Adrenal gland (tissue), 12 donors: ENCODE measurements around the gene LEPROT. TPM values are rescaled to one million over a fixed set of nuclear protein-coding genes. Genes with fewer than 3 reads are reported as not detected.
"Not testable (repeated sequence)": the region's sequence is repeated elsewhere in the genome, so short reads cannot be mapped to it uniquely, and the experiment has no call there.

Source experiments
- DNase-seq, 7 donors: peaks; one replicate each; pipeline ENCODE4 v3.0.0-alpha.2; 2019 to 2020
- H3K27ac ChIP-seq, 5 donors: fragments of 200-600 bp; sonication (generic) in 4 of 5; 1 replicate in 3 of 5; 2 replicates in 2 of 5; pipeline versions ENCODE4 v1.5.1 to v1.8.0; 2016 to 2020; ENCODE audit warnings: mild to moderate bottlenecking in 1 of 5
- H3K27me3 ChIP-seq: fragments of 200-600 bp; 2 replicates; pipeline ENCODE4 v1.8.0; 2021
- H3K36me3 ChIP-seq, 2 donors: fragments of 200-600 bp; replicated peaks in 1 of 2; 1 replicate in 1 of 2; 2 replicates in 1 of 2; pipeline versions ENCODE4 v1.5.1 to v1.8.0; 2018 to 2022
- H3K4me1 ChIP-seq, 2 donors: fragments of 200-600 bp; replicated peaks in 1 of 2; 1 replicate in 1 of 2; 2 replicates in 1 of 2; pipeline versions ENCODE4 v1.5.1 to v1.8.0; 2018 to 2021
- H3K4me3 ChIP-seq, 4 donors: fragments of 200-600 bp; sonication (generic) in 3 of 4; one replicate each; pipeline ENCODE4 v1.5.1; 2016 to 2018
- H3K9me3 ChIP-seq, 3 donors: fragments of 200-600 bp; sonication (generic) in 1 of 3; replicated peaks in 1 of 3; 1 replicate in 2 of 3; 2 replicates in 1 of 3; pipeline versions ENCODE4 v1.5.1 to v1.8.0; 2016 to 2021
- POLR2A ChIP-seq, 2 donors: fragments of 450-650 bp; IDR thresholded peaks; one replicate each; pipeline ENCODE4 v1.6.1; 2017; ENCODE audit warnings: antibody characterized with exemption in 2 of 2, mild to moderate bottlenecking in 2 of 2, moderate library complexity in 1 of 2
- WGBS, 4 donors: extraction: QIAGEN DNeasy Blood & Tissue Kit in 2 of 4; methylation state at CpG; one replicate each; pipeline versions ENCODE4 v1.1.5 to v1.1.7; 2013 to 2017; 5-methylcytosine and 5-hydroxymethylcytosine counted together
- intact Hi-C, 2 donors: fragments of 100-400 bp; cut with DNase I; formaldehyde crosslinking; loops; one replicate each; pipeline versions ENCODE4 v1.14.1 to v1.15.0; 2022 to 2023
- polyA plus RNA-seq, 3 donors: library from polyadenylated mRNA; stranded (reverse); fragments of 200-250 nt in 2 of 3; fragments of 350-450 nt in 1 of 3; fragmentation: Illumina TruSeq in 1 of 3; extraction: RNeasy Lipid Tissue Mini Kit (QIAGEN cat#74804) in 1 of 3; gene quantifications; one replicate each; pipeline ENCODE4 v1.2.3, GENCODE V29; 2013 to 2014
- total RNA-seq, 9 donors: library from RNA; depleted of rRNA in 4 of 9; stranded (reverse); fragments of >200 nt in 4 of 9; fragments of 120-200 nt in 1 of 9; fragmentation: NEBNext Ultra II Directional in 1 of 9; extraction: Animal tissue kit (Norgen Biotek cat#: 25700) in 1 of 9; gene quantifications; one replicate each; pipeline versions ENCODE4 v1.1.0 to v1.2.4, GENCODE V29; 2013 to 2023
- TF ChIP-seq, protein P1 (sequence below), 6 experiments: fragments of 450-650 bp in 4 of 6; fragments of 200-600 bp in 2 of 6; sonication (generic) in 1 of 6; IDR thresholded peaks; 1 replicate in 5 of 6; 2 replicates in 1 of 6; pipeline versions ENCODE4 v1.5.1 to v1.8.0; 2016 to 2021; ENCODE audit warnings: antibody characterized with exemption in 6 of 6, mild to moderate bottlenecking in 2 of 6, moderate library complexity in 1 of 6
- donor health status: healthy with polysubstance abuse.
- donor health status: Bipolar disorder and iron deficiency.
- donor health status: DM: yes; HTN: yes; CAD: no.
- donor health status: DM: no; HTN: no; CAD: no.
- donor health status: DM: no; HTN: no; CAD: no.
- donor health status: DM: yes; HTN: yes; CAD: no.

The LEPROT gene
- total and polyA plus RNA-seq, 12 donors: 35.4 to 155 (median 93.1) TPM

DNA sequence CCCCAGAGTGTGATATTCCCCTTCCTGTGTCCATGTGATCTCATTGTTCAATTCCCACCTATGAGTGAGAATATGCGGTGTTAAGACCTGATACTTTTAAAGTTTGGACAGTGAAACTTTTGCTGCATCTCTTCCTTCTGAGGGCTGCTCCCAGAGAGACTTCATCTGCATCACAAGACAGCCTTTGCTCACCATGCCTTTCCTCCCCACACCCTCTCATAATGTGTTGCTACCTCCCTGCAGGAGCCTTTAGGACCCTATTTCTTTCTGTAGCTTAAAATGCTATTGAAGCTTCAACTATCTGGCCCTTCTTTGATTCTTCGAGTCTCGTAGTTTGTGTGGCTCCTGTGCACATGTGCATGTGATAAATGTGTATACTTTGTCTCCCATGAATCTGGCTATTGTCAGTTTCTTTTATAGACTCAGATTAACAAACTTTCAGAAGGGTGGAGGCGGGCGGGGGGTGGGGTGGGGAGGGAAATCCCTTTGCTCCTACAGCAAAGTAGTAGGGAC, 23.7 kb downstream of the LEPROT start:
- WGBS, 4 donors: 84 to 92% (median 88%) methylated on average over 4 to 5 of the region's 5 CpGs
- Histone ChIP-seq H3K4me1 (peaks cover 0 to 9% of the 10 kb centered on the region in 2 donors), H3K27ac (no peak overlapping the region), H3K9me3 (no peaks in the 10 kb centered on the region), H3K36me3 (no peaks in the 10 kb centered on the region), H3K27me3 (no peaks in the 10 kb centered on the region), H3K4me3 (no peak overlapping the region)
- TF ChIP-seq POLR2A (IDR thresholded peaks at IDR 0.05): no peak
- TF ChIP-seq, protein P1, sequence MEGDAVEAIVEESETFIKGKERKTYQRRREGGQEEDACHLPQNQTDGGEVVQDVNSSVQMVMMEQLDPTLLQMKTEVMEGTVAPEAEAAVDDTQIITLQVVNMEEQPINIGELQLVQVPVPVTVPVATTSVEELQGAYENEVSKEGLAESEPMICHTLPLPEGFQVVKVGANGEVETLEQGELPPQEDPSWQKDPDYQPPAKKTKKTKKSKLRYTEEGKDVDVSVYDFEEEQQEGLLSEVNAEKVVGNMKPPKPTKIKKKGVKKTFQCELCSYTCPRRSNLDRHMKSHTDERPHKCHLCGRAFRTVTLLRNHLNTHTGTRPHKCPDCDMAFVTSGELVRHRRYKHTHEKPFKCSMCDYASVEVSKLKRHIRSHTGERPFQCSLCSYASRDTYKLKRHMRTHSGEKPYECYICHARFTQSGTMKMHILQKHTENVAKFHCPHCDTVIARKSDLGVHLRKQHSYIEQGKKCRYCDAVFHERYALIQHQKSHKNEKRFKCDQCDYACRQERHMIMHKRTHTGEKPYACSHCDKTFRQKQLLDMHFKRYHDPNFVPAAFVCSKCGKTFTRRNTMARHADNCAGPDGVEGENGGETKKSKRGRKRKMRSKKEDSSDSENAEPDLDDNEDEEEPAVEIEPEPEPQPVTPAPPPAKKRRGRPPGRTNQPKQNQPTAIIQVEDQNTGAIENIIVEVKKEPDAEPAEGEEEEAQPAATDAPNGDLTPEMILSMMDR (IDR thresholded peaks at IDR 0.05): no peak
- no peak for DNase-seq
- intact Hi-C loops: no loop called here

DNA sequence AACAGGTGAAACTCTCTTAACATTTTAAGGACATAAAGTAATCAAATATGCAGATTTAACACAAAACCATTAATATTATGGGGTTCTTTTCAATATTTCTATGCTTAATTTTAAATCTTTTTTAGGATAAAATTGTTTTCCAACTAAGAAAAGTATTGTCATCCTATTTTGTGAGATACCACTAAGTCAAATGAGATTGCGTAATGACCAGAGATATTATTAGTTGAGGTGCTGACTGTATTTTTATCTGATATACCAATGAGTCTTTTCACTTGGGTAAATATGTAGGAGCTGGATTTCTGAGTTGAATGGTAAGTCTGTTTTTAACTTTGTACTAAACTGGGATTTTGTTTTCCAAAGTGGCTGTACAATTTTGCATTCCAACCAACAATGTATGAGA, 25.4 kb downstream of the LEPROT start:
- intact Hi-C loops: no loop called here
- no peak overlapping the region for H3K27ac ChIP-seq
- TF ChIP-seq POLR2A (IDR thresholded peaks at IDR 0.05): no peak
- TF ChIP-seq, protein P1 (IDR thresholded peaks at IDR 0.05): no peak
- 96 to 100% (median 98%) methylated on average over 1 of the region's 1 CpG for WGBS, 4 donors
- no peak for DNase-seq
- H3K9me3 ChIP-seq: no peaks in the 10 kb centered on the region
- H3K36me3 ChIP-seq: no peaks in the 10 kb centered on the region
- no peaks in the 10 kb centered on the region for H3K27me3 ChIP-seq
- peaks cover 0 to 4% of the 10 kb centered on the region in 2 donors for H3K4me1 ChIP-seq
- H3K4me3 ChIP-seq: no peak overlapping the region

DNA sequence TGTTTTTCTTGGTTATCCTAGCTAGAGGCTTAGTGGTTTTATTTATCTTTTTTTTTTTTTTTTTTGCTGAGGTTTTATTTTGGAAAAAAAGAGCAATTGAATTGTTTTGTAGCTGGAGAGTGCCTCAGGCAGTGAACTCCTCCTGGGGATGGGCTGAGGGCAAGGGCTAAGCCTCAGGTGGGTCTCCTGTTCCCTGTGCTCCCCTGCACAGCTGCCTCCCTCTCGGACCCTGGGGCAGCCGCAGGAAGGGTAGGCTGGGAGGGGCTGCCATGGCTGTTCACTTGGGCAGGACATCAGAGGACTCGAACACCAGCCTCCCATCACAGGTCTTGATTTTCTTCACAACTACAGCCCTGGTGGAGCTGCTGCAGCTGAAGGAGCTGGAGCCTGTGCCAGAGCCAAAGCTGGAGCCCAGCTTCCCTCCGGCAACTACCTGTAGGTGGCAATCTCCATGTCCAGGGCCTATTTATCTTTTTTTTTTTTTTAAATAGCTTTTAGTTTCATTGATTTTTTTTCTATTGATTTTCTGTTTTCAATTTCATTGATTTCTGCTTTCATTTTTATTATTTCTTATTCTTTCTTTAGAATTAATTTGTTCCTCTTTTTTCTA, 28.9 kb downstream of the LEPROT start:
- no peaks in the 10 kb centered on the region for H3K27me3 ChIP-seq
- no peak overlapping the region for H3K4me3 ChIP-seq
- TF ChIP-seq POLR2A (IDR thresholded peaks at IDR 0.05): no peak
- TF ChIP-seq, protein P1 (IDR thresholded peaks at IDR 0.05): no peak
- WGBS, 4 donors: 92 to 95% (median 93%) methylated on average over 4 of the region's 4 CpGs
- intact Hi-C loops: no loop called here
- no peaks in the 10 kb centered on the region for H3K36me3 ChIP-seq
- DNase-seq: no peak
- no peak overlapping the region for H3K27ac ChIP-seq
- H3K9me3 ChIP-seq: no peaks in the 10 kb centered on the region
- no peaks in the 10 kb centered on the region for H3K4me1 ChIP-seq

DNA sequence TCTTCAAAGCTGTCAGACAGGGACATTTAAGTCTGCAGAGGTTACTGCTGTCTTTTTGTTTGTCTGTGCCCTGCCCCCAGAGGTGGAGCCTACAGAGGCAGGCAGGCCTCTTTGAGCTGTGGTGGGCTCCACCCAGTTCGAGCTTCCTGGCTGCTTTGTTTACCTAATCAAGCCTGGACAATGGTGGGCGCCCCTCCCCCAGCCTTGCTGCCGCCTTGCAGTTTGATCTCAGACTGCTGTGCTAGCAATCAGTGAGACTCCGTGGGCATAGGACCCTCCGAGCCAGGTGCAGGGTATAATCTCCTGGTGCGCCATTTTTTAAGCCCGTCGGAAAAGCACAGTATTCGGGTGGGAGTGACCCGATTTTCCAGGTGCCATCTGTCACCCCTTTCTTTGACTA, 35.2 kb downstream of the LEPROT start:
- H3K27ac ChIP-seq, H3K4me1 ChIP-seq, H3K36me3 ChIP-seq, H3K27me3 ChIP-seq, DNase-seq, H3K9me3 ChIP-seq, H3K4me3 ChIP-seq, intact Hi-C loops: not testable (repeated sequence)
- 76 to 90% (median 86%) methylated on average over 3 to 10 of the region's 10 CpGs for whole genome bisulfite sequencing, 4 donors

DNA sequence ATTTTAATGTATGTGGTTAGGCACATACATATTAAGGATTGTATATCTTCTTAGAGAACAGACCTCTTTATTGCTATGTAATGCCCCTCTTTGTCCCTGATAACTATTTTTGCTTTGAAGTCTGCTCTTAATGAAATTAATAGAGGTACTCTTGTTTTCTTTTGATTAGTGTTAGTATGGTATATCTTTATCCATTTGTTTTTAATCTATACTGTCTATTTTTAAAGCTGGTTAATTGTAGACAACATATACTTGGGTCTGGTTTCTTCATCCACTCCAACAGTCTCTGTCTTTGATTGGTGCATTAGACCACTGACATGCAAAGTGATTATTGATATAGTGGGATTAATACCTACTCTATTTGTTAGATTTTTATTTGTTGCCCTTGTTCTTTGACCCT, 36.0 kb downstream of the LEPROT start:
- Histone ChIP-seq H3K4me3 (no peak overlapping the region), H3K4me1 (no peaks in the 10 kb centered on the region), H3K36me3 (no peaks in the 10 kb centered on the region), H3K27ac (no peak overlapping the region), H3K9me3 (no peaks in the 10 kb centered on the region), H3K27me3 (no peaks in the 10 kb centered on the region)
- intact Hi-C loops: no loop called here
- DNase-seq: no peak
- no peak for TF ChIP-seq POLR2A (IDR thresholded peaks at IDR 0.05)
- TF ChIP-seq, protein P1 (IDR thresholded peaks at IDR 0.05): no peak
